Smooth muscle cell of trachea (primary cell): ENCODE data around the gene METTL17. TPM values are rescaled to one million over a fixed set of nuclear protein-coding genes. Genes with fewer than 3 reads are reported as not detected.

Experiments used
- total RNA-seq: library from RNA; depleted of rRNA; stranded (reverse); fragments of >200 nt; gene quantifications from 2 replicates; pipeline ENCODE4 v1.2.1, GENCODE V29; 2014

The METTL17 gene, protein sequence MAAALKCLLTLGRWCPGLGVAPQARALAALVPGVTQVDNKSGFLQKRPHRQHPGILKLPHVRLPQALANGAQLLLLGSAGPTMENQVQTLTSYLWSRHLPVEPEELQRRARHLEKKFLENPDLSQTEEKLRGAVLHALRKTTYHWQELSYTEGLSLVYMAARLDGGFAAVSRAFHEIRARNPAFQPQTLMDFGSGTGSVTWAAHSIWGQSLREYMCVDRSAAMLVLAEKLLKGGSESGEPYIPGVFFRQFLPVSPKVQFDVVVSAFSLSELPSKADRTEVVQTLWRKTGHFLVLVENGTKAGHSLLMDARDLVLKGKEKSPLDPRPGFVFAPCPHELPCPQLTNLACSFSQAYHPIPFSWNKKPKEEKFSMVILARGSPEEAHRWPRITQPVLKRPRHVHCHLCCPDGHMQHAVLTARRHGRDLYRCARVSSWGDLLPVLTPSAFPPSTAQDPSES
- 42.5 and 59.8 TPM in 2 replicates for total RNA-seq

DNA sequence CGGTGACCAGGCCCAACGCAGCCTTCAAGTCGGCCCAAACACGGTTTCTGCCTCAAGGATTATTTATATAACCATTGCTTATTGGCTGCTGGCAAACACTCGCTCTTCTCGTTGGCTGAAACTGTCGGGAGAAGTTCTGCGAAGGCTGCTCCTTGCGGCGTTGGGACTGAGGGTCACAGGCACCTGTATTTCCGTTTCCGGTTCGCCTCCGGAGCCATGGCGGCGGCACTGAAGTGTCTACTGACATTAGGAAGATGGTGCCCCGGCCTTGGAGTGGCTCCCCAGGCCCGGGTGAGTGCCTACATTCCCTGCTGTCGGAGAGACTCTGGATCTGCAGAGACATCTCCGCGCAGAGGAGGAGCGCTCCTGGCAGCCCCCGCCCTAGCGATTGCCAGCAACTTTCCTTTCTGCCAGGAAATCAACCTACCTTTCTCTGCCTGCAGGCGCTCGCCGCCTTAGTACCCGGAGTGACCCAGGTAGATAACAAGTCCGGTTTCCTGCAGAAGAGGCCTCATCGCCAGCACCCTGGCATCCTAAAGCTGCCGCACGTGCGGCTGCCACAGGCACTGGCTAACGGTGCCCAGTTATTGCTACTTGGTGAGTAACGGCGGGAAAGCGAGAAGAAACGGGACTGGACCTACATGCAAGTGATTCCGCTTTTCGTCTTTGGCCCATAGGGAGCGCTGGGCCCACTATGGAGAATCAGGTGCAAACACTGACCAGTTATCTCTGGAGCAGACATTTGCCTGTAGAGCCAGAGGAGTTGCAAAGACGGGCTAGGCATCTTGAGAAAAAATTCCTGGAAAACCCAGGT is at the start of gene METTL17:
Gene METTL17 (plus strand): TSS at position 194 of the 814 bp plus-strand sequence. CDS start 23 bp downstream, at position 217.

DNA sequence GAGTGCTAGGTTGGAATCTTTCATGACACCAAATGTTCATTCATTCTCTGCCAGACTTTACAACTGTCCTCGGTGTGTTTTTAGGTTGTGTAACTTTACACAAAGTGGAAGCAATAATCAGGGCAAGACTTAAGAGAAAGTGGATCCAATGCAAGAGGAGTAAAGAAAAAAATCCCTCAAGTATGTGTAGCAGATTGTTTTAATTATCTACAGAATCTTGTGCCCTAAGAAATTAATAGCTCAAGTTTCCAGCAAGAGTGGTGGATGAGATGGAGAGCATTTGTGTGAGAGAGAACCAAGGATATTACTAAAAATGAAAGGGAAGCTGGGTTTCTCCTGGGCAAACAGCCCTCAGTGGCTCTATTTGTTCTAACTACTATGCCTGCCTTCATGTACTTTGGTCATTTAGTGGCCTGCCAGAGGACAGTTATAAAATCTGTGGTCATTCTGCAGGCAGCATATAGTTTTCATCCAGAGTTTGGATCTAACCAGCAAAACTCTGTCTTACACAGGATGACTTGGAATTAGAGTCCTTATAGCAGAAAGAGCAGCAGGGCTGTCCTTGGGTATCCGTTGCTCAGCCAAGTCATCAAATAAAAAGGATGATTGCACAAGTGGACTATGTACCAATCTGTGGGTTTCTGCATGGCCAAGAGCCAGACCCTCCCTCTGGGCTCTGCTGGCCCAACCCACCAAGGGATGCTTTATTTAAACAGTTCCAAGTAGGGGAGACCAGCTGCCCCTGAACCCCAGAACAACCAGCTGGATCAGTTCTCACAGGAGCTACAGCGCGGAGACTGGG is 34.8 kb upstream of the METTL17 start, which contains the start of gene RNASE2:
Gene RNASE2 (plus strand): TSS at position 752 of the 802 bp plus-strand sequence. CDS start 285 bp downstream, outside the sequence.

DNA sequence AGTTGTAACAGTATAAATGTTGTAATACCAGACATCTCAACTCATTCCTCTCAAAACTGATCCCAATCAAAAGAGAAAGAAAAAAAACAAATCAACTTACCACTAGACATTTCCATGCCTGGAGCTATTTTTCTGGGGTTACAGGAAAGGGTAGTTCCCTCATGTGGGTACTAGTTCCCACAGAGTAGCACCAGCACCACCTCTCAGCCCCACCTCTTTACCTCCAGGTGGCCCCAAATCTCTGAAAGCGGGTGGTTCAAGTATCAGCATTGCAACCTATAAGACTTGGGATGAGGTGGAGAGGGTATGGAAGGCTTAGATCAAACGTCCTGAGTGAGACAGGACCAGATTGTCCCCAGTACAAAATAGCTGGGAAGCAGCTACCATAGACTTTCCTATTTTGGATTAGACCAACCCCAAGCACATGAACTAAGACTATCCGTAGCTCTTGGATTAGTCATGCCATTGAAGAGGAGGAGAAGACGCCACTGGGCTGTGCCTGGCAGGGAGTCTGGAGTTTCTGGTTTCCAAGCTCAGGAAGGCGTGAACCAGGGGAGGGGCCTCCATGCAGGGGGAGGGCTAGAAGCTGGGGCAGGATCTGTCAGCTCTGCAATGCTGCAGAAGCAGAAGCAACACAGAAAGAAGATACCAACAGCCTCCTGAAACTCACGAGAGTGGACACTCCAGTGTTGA is 9.0 kb downstream of the METTL17 start, which contains the start of gene SLC39A2:
Gene SLC39A2 (plus strand): TSS at position 620 of the 693 bp plus-strand sequence. CDS start 154 bp downstream, outside the sequence.

DNA sequence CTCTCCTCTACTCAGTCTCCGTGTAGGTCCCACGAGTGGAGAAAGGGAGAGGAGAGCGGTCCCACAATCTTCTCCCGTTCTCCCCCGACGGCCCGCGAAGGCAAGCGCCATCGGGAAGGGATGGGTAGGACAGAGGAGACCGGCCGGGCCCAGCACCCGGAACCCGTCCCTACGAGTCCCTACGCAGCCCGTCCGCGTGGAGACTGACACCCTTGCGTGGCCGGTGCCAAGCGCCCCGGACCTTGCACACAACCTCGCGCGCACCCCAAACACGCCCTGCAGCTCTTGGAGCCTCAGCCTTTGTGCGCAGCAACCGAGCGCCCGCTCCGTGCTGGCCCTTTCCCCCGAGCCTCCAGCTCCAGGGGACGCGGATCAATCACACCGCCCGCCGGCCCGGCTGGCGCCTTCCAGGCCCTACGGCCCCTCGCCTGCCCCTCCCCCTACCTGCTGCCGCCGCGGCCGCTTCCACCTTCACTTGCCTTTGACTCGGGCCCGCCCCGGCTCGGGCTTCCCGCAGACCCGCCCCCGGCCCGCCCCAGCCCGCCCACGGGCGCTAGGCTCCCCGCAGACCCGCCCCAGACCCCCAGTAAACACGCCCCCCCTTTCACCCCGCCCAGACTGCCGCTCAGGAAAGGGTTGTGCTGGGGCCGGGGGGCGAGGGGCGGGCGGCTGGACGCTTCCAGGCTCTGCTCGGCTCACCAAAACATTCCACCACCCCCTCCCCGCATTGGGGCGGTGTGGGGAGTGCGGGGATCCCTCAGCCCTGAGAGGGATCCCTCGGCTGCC is 35.0 kb downstream of the METTL17 start, which contains the start of gene NDRG2:
Gene NDRG2 (minus strand): TSS at position 477 of the 786 bp plus-strand sequence. CDS start 1,746 bp downstream, outside the sequence.

DNA sequence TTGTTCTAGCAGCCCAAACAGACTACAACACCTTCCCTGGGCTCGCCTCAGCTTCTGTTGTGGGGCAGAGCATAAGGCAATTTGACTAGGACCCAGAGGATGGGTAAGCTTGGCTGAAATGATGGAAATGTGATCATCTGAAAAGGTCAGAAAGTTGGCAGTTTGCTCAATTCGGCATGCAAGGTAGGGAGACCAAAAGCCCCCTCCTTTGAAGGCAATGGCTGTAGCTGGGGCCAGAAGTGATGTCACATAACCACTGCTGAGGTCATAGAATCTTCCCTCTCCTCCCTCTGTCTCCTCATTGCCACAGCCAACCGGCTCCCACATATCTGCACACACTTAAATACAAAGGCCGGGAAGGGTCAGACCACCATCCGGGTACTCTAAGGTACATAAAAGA is 40.1 kb downstream of the METTL17 start, which contains the start of gene TPPP2:
Gene TPPP2 (plus strand): TSS at position 301 of the 400 bp plus-strand sequence. CDS start 365 bp downstream, outside the sequence.

DNA sequence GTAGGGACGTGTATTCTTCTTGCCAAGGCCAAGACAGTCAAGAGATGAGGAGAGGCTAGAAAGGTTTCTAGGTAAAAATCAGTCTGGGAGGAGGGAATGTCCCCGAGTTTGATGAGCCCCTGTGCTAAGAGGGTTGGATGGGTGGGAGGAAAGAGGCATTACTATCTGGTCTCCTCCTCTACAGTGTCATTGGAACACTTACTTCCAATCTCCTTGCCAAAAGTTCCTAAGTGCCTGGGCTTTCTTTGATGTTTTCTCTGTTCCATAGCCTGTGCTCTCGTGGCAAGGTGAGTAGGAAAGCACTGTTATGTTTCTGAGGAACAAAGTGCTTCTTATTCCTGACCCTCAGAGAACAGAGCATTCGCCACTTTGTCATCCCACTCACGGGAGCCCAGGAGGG is 44.9 kb downstream of the METTL17 start, which contains the start of gene RNASE13:
Gene RNASE13 (minus strand): TSS at position 101 of the 400 bp plus-strand sequence. CDS start 519 bp downstream, outside the sequence.

DNA sequence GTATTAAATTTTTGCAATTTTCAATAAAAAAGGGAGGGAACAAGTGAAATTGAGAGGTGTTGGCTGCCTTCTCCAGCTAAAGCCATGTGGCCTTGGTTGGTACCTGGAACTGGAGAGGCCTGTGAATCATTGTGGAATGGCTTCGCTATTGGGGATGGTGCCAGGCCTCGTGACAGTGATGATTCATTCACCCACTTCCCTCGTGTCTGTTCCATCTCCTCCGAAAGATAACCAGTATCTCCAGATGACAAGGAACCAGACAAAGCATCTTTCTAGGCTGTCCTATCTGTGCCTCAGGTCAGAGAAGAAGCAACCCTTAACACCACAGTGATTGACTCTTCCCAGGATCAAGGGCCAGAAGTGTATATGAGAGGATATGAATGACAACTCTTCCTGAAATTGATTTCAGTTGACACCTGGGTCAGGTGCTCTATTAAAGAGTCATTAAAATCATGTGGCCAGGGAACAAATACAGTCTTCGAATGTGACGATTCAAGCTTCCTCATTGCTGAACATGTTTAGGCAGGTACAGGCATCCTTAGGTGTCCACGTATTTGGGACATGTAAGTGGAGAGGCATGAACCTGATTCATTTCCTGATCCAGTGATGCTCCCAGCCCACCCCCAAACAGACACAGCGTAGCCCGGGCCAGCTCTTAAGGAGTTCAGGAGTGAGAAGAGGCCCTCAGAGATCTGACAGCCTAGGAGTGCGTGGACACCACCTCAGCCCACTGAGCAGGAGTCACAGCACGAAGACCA is 52.1 kb downstream of the METTL17 start, which contains the start of gene RNASE7:
Gene RNASE7 (plus strand): TSS at position 687 of the 758 bp plus-strand sequence. CDS start 631 bp downstream, outside the sequence.

Other genes starting within 250 kb of the METTL17 start
- not detected in 2 replicates for gene EDDM3A, start 244.1 kb upstream of the METTL17 start, total RNA-seq
- gene EDDM3B, start 221.6 kb upstream of the METTL17 start, total RNA-seq: not detected in 2 replicates
- gene RNASE6, start 208.7 kb upstream of the METTL17 start, total RNA-seq: not detected in 2 replicates
- not detected in 2 replicates for gene RNASE1, start 187.1 kb upstream of the METTL17 start, total RNA-seq
- not detected in 2 replicates for gene RNASE3, start 98.6 kb upstream of the METTL17 start, total RNA-seq
- gene RNASE2, start 34.5 kb upstream of the METTL17 start, total RNA-seq: not detected in 2 replicates
- gene SLC39A2, start 9.3 kb downstream of the METTL17 start, total RNA-seq: 0.17 TPM in 1 of 2 replicates, not detected in the other
- gene NDRG2, start 35.1 kb downstream of the METTL17 start, total RNA-seq: 0.17 and 0.44 TPM in 2 replicates
- gene TPPP2, start 40.2 kb downstream of the METTL17 start, total RNA-seq: under 0.01 TPM in 1 of 2 replicates, not detected in the other
- gene RNASE13, start 44.8 kb downstream of the METTL17 start, total RNA-seq: not detected in 2 replicates
- gene RNASE7, start 52.4 kb downstream of the METTL17 start, total RNA-seq: 0.17 TPM in 1 of 2 replicates, not detected in the other
- gene RNASE8, start 67.8 kb downstream of the METTL17 start, total RNA-seq: not detected in 2 replicates
- gene ARHGEF40, start 80.3 kb downstream of the METTL17 start, total RNA-seq: 55.2 and 59.9 TPM in 2 replicates
- 1.5 and 5.1 TPM in 2 replicates for gene ZNF219, start 108.7 kb downstream of the METTL17 start, total RNA-seq
- gene TMEM253, start 111.1 kb downstream of the METTL17 start, total RNA-seq: 0.33 TPM in 1 of 2 replicates, not detected in the other
- 0.15 TPM in 1 of 2 replicates, not detected in the other for gene OR5AU1, start 166.1 kb downstream of the METTL17 start, total RNA-seq